ENCODE data around the gene TERB1.

DNA sequence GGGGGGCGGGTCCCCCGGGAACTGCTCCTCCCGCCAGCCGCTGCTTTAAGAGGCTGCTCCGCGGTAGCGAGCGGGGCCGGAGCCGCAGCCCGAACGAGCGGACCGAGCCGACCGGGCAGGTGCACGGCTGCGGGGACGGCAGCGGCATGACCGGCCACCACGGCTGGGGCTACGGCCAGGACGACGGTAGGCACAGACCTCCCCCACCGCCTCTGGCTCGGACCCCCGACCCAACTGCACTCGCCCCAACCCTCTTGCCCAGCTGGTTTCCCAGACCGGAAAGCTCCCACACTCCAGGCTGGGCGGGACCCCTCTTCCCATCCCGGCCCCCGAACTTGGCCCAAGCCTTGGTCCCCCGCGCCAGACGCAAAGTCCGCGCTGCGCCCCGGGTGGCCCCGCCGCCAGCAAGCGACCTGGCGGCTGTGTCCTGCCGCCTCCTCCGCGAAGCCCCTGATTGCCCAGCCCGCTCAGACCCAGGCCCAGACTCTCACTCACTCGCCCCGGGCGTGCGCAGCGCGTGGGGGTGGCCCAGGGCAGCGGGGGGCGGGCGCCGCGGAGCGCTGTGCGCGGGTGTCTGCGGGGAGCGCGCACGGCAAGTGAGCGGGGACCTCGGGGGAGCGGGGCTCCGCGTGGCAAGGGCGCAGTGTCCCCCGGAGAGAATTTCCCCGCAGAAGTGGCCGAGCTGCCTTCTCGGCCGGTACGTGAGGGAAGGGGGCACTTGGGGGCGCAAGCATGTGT, 43.1 kb upstream of the TERB1 start, which contains the start of gene CA7:
- TF ChIP-seq, protein P1, sequence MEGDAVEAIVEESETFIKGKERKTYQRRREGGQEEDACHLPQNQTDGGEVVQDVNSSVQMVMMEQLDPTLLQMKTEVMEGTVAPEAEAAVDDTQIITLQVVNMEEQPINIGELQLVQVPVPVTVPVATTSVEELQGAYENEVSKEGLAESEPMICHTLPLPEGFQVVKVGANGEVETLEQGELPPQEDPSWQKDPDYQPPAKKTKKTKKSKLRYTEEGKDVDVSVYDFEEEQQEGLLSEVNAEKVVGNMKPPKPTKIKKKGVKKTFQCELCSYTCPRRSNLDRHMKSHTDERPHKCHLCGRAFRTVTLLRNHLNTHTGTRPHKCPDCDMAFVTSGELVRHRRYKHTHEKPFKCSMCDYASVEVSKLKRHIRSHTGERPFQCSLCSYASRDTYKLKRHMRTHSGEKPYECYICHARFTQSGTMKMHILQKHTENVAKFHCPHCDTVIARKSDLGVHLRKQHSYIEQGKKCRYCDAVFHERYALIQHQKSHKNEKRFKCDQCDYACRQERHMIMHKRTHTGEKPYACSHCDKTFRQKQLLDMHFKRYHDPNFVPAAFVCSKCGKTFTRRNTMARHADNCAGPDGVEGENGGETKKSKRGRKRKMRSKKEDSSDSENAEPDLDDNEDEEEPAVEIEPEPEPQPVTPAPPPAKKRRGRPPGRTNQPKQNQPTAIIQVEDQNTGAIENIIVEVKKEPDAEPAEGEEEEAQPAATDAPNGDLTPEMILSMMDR (IDR thresholded peaks at IDR 0.05) = no peak
- TF ChIP-seq POLR2A (IDR thresholded peaks at IDR 0.05) = no peak
